Measurements from ENCODE around the gene NLN.
A peak's percentile ranks its signal among the peaks of the same experiment; 100 is the strongest.
"Not testable (repeated sequence)": the region's sequence is repeated elsewhere in the genome, so short reads cannot be mapped to it uniquely, and the experiment has no call there.

Gene NLN

DNA sequence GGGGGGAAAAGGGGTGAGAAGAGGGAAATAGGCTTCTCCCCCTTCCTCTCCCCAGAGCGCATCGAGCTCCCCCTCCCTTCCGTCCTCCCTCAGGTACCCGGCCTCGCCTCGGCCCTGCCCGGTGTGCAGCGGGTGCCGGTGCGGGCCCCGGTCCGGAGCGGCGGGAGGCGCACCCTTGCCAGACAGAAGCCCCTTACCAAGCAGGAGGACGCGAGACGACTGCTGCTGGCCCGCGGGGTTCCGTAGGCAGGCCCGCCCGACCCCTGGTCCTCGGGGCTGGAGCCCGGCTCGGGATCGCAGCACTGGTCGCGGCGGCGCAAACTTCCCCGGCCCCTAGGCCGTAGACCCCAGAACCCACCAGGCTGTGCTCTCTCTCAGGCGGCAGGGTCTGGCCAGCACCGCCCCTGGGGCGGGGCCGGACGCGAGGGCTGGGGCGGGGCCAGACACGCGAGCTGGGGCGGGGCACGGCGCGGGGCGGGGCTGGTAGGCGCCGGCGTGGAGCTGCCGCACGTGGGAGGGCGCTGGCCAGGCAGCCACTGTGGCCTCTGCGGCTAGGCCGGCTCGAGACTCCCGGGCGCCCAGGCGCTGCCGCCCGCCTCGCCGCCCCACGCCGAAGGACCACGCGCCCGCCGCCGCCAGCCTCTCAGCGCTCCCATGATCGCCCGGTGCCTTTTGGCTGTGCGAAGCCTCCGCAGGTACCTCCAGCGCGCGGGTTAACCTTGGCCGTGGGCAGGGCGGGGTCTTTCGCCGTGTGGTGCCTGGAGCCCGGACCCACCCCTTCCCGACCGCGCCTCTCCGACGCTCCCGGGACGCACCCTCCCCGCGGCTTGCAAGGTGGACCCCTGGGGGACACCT is at the start of gene NLN, which contains the start of gene SGTB:
Gene NLN, plus strand, starts transcription at position 486 of the 855 bp plus-strand sequence. Its CDS starts 169 bp downstream, at position 655.
Gene SGTB, minus strand, starts transcription at position 390 of the 855 bp plus-strand sequence. CDS start 1,302 bp downstream, outside the sequence.
- peak; percentile 45 for DNase-seq

DNA sequence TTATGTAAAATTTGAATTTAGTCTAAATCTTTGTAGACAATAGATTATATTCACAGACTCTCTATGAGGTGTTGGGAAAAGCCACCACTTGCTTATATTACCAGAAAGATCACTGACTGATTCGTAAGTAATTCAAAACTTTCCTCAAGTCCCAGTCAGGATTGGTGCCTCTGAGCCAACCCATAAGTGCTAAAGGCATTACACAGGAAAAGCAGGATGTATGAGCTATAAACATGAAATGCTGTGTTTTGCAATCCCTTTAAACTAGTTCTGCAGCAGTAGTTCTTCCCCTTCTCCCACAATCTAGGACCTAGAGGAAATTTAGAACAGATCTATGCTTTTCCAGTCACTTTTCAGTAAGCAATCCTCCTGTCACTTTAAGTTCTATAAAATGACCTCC is 49.2 kb upstream of the NLN start:
- DNase-seq: no peak

- DNase-seq: no peak
These were observed 47.3 kb upstream of the NLN start for GRCh38 chr5:65674749-65675148.

DNA sequence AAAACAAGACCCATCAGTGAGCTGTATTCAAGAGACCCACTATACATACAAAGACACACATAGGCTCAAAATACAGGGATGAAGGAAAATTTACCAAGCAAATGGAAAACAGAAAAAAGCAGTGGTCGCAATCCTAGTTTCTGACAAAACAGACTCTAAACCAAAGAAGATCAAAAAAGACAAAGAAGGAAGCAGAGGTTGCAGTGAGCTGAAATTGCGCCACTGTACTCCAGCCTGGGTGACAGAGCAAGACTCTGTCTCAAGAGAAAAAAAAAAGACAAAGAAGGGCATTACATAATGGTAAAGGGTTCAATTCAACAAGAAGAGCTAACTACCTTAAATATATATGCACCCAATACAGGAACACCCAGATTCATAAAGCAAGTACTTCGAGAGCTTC is 45.9 kb upstream of the NLN start:
- not testable (repeated sequence) for DNase-seq

DNA sequence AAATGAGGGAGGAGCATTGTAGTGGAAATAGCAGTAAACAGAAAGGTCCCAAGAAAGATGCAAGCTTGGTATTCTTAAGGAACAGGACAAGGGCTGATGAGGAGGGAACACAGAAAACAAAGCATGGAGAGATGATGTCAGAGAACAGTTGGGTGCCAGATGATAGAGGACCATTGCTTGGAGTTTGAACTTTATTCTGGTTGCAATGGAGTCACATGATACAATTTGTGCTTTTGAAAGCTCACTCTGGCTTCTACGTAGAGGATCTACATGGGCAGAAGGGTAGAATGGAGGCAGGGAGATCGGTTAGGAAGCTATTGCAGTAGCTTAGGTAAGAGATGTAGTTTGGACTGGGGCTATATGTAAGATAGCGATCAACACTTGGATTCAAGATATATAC is 39.9 kb upstream of the NLN start:
- no peak for DNase-seq

GRCh38 chr5:65693121-65693520 is 28.9 kb upstream of the NLN start:
- DNase-seq: no peak

GRCh38 chr5:65695162-65695755 is 26.7 kb upstream of the NLN start:
- DNase-seq: no peak

- DNase-seq: no peak
These were observed 26.1 kb upstream of the NLN start for GRCh38 chr5:65695896-65696295.

GRCh38 chr5:65696892-65697291 is 25.1 kb upstream of the NLN start:
- DNase-seq: peak; percentile 34

DNA sequence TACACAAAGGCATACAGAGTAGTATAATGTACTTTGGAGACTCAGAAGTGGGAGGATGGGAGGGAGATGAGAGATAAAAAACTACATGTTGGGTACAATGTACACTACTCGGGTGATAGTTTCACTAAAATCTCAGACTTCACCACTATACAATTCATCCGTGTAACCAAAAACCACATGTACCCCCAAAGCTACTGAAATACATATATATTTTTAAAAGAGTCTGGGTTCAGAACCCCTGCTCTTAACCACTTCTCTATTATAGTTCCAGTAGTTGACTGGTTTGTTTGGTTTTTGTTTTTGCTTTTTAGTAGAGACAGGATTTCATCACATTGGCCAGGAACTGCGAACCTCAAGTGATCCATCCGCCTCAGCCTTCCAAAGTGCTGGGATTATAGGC is 22.7 kb upstream of the NLN start:
- DNase-seq: no peak

GRCh38 chr5:65702036-65702435 is 20.0 kb upstream of the NLN start:
- no peak for DNase-seq

- no peak for DNase-seq
These were observed 17.3 kb upstream of the NLN start for GRCh38 chr5:65704621-65705239.

DNA sequence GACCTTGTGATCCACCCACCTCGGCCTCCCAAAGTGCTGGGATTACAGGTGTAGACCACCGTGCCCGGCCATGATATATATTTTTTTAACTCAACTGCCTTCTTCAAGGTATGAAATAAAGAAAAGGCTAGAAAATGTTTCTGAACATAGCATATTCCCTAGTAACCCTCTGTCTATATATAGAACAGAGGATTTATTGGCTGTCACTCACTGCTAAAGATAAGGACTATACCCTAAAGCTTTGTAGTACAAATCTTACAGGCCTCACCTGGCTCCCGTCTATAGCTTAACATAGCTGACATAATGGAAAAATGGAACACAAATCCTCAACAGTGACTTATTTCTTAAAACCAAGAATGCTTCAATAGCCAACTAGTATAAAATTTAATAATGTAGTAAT is 14.3 kb upstream of the NLN start:
- DNase-seq: no peak

- DNase-seq: no peak
These were observed 13.9 kb upstream of the NLN start for GRCh38 chr5:65708145-65708544.

DNA sequence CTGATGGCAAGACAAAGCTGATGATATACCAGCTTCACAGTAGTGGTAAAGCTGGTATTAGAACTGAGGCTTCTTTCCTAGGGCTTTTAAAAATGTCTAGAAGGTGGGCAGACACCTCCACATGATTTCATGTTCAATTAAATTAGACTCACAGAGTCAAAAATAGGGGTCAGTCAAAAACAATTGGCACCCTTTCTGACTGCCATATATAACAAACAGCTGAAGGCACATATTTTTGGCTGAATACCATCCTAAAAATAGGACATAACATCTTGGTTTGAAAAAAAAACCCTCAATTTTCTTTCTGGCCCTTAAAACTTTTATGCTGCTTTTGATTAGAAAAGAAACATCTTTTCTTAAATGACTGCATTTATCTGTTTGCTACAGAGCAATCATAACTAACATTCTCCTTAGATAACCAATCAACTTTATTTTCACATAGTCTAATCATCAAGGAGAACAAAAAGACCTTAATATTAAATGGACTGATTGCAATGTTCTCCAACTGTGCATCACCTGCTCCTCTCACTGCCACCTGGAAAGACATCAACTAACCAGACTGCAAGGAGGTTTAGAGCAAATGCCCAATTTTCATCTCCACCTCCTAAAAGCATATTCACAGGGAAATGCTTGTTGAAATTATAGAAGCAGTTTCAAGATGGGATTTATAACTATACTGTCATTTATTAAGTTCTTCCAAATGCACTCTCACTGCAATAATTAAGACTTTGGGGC is 3.3 kb upstream of the NLN start:
- no peak for DNase-seq

DNA sequence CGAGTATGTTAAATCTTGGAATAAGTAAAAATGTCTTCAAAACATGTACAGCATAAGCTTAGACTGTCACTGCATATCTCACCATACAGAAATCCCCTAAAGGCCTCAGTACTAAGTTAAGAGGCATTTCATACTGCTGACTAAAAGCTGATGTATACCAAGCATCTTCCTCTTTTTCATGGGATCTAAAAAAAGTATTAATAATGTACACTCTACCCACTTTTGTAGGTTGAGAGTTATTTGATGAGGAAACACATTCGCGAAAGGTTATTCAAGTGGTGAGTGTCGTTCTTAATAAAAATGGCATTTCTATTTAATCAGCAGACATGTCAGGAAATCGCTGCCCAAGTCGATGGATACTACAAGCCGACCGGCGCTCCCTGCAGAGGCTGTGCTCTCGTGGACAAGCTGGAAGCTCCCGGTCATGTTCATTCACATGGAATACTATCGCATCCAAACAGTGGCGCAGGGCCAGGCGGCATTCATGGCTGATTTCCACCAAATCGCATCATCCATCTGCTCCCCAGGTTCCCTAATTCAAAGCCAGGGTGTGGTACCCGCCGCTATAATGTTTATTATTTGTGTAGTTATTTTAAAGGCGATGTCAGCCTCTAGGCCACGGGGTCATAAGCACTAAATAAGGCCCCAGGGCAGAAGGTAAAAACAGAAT is 820 bp upstream of the NLN start:
- DNase-seq: peak; percentile 44

DNA sequence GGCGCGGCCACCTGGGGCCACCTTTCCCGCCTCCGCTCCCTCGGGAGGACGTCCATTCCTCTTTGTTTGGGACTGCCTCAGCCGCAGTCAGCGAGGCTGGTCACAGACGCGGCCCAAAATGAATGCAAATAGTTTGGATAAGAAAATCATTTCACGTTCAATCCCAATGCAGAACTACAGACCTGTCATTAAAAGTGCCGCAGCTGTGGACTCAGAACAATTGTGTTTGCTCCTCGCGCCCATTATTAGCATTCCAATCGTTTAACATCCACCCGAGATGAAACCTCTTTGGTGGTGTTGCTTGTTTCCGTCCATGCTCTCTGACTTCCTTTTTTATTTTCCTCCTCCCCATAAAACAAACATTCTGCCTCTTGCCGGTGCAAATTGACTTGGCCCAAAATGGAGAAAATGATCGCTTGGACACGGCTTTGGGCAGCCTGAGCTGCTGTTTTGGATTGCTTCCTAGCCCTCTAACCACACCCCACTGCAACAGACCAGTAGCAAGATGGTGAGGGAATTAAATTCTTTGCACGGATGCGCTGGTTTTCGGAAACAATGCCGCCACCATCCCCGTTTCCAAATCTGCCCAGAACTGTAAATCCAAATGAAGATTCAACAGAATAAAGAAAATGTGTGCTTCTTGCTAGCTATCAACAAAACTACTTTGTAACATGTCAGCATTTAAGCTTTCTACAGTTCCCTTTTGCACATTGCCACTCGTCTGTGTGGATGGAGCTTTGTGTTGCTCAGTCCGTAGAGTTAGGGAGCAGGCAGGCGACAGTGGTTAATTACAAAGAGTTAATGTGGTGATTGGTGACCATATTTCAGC is 784 bp downstream of the NLN start:
- peak; percentile 41 for DNase-seq

DNA sequence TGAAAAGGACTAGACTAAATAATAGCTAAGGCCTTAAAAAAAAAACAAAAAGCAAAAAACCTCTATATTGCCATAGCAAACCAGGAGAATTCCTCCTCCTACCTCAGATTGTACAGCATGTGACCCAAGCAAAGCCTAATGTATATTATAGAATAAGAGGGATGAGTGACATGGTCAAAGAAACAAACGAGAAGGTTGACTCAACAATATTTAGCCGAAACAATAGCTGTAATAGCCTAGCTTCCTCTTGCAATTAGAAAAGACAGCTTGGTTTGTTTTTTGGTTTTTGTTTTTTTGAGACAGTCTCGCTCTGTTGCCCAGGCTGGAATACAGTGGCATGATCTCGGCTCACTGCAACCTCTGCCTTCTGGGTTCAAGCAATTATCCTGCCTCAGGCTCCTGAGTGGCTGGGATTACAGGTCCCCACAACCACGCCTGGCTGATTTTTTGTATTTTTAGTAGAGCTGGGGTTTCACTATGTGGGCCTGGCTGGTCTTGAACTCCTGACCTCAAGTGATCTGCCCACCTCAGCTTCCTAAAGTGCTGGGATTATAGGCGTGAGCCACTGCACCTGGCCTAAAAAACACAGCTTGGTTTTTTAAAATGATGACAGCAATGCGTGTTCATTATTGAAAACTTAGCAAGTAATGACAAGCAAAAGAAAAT is 5.6 kb downstream of the NLN start:
- DNase-seq: no peak

- no peak for DNase-seq
These were observed 6.2 kb downstream of the NLN start for GRCh38 chr5:65728218-65728617.

DNA sequence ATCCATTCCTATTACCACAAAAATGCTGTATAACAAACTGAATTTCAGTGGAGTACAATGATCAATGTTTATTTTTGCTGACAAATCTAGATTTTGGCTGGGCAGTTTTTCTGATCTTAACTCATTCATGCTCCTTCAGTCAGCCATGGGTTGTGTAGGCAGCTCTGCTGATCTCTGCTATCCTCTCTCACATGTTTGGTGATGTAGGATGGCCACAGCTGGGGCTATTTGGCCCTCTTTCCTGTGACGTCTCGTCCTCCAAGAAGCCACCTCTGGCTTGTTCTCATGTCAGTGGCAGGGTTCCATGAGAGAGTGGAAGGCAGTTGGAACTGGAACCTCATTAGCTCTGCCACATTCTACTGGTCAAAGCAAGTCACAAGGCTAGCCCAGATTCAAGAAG is 8.9 kb downstream of the NLN start:
- no peak for DNase-seq

DNA sequence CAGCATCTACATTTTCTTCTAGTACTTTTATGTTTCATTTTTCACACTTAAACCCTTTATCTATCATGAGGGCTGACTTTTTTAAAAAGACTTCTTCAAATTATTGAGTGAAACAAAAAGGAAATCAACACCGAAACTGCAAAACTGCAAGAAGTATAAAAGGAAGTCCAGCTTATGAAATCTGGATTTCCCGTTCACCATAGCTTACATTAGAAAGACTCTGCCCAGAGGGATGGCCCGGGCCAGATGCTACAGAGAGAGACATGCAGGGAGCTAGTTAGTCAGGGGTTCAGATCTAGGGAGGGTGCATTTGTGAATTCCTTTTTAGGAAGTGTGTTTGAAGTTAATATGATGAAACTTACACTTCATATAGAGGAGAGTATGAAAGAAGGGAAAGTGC is 10.0 kb downstream of the NLN start:
- not testable (repeated sequence) for DNase-seq
